ENCODE data around the gene CMTM4.

DNA sequence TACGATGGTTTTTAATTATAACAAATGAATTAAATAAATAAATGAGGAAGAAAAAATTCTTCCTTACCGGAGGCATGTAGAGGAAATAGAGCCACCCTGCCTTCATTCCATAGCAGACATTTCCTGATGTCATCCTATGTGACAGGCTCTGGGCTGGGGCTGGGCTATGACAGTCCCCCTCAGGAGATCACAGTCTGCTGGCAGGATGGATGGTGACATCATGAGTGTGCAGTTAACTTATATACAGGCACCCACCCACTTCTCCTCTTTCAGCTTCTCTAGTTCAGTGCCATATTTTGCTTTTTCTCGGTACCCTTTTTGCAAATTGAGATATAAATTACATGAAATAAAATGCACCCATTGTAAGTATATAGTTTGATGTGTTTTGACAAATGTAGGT lies 98.4 kb downstream of the CMTM4 start:
- TF ChIP-seq CTCF (IDR thresholded peaks at IDR 0.05), result no peak
- no peak for TF ChIP-seq POLR2A (IDR thresholded peaks at IDR 0.05)
